Measurements from ENCODE around the gene NOP53. TPM values are rescaled to one million over a fixed set of nuclear protein-coding genes. Genes with fewer than 3 reads are reported as not detected.
"Not testable (repeated sequence)": the region's sequence is repeated elsewhere in the genome, so short reads cannot be mapped to it uniquely, and the experiment has no call there.

The NOP53 gene
- total and polyA plus RNA-seq, 2 of the 8 experiments (the other 6 are each of a cell fraction or from before 2014, with no cell fraction given), result 107 to 245 TPM

DNA sequence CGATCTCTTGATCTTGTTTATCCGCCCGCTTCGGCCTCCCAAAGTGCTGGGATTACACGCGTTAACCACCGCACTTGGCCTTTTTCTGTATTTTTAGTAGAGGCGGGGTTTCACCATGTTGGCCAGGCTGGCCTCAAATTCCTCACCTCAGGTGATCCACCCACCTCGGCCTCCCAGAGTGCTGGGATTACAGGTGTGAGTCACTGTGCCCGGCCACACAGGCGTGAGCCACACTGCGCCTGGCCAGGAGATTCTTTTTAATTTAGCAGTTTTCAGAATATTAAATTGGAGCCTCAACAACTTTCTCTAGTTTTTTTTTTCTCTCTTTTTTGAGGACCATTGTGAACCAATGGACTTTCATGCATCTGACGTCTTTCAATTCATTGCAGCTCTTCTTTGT lies 44.5 kb downstream of the NOP53 start:
- Histone ChIP-seq H3K36me3 (ENCODE audit: control insufficient read depth in 2 of 4, insufficient read depth in 4 of 4, low read length in 3 of 4) (peaks cover 6 to 11% (median 7%) of the 10 kb centered on the region in 4 experiments; a peak in 6 of 8 replicates), H3K4me3 (ENCODE audit: extremely low read depth in 1 of 4, insufficient read depth in 2 of 4, low read depth in 3 of 4, low read length in 4 of 4) (peak overlapping the region in 3 of 4 experiments; percentile 1 to 22 (median 4); a peak in 3 of 8 replicates), H3K4me2 (ENCODE audit: insufficient read depth in 1 of 2, low read depth in 2 of 2, low read length in 2 of 2) (peak overlapping the region in 1 of 2 experiments; percentile 54; a peak in 1 of 4 replicates)
- H3K79me2 ChIP-seq (ENCODE audit: control insufficient read depth in 1 of 2, insufficient read depth in 2 of 2, low read length in 2 of 2); H3K14ac ChIP-seq (ENCODE audit: insufficient read length); H3K4ac ChIP-seq (replicated peaks; ENCODE audit: insufficient read length, low read depth, low read length); H4K5ac ChIP-seq (ENCODE audit: insufficient read length, low read depth, low read length); H3K56ac ChIP-seq (replicated peaks; ENCODE audit: insufficient read length, low read depth, low read length); H3K4me1 ChIP-seq (replicated peaks in 1 of 4; ENCODE audit: control insufficient read depth in 3 of 4, insufficient read depth in 4 of 4, low read length in 3 of 4); H3K23me2 ChIP-seq (ENCODE audit: low read depth, low read length); H2BK5ac ChIP-seq (ENCODE audit: low read depth, low read length); H4K91ac ChIP-seq (replicated peaks; ENCODE audit: insufficient read length, low read length); H2BK20ac ChIP-seq (ENCODE audit: low read length); DNase-seq (ENCODE audit: low read depth in 1 of 2, low spot score in 2 of 2); H3K23ac ChIP-seq (ENCODE audit: insufficient read length); H3K27me3 ChIP-seq (replicated peaks in 1 of 4; ENCODE audit: control insufficient read depth in 3 of 4, extremely low read depth in 1 of 4, insufficient read depth in 3 of 4, low read length in 3 of 4); H3K9me3 ChIP-seq (ENCODE audit: insufficient read depth in 2 of 2, low read depth in 1 of 2, low read length in 1 of 2); H4K8ac ChIP-seq (ENCODE audit: extremely low read depth, insufficient read depth, low read length); H3K9ac ChIP-seq (replicated peaks in 1 of 4; ENCODE audit: extremely low read depth in 1 of 4, low read depth in 3 of 4, low read length in 3 of 4); H2BK120ac ChIP-seq (replicated peaks; ENCODE audit: low read depth, low read length); H2AK5ac ChIP-seq (ENCODE audit: low read depth, low read length); H3K18ac ChIP-seq (ENCODE audit: extremely low read depth, low read length); H2BK12ac ChIP-seq (ENCODE audit: low read depth, low read length); H4K20me1 ChIP-seq (replicated peaks in 1 of 2; ENCODE audit: control insufficient read depth in 1 of 2, insufficient read depth in 2 of 2, low read length in 2 of 2); H2AFZ ChIP-seq (ENCODE audit: low read length); FAIRE-seq; H3K79me1 ChIP-seq (ENCODE audit: low read depth, low read length); H3K27ac ChIP-seq (ENCODE audit: low read depth, low read length); H2BK15ac ChIP-seq (ENCODE audit: low read length): not testable (repeated sequence)
- ChIA-PET CTCF (ENCODE audit: partially characterized antibody) (interaction anchor here (0.6 to 7.7 kb wide), 19 partner anchors 10 to 455 kb away, joined by 3 to 150 read pairs (median 5); partner anchors contain the start of gene EHD2), POLR2A (ENCODE audit: partially characterized antibody) (interaction anchor here (1.0 to 5.1 kb wide), 7 partner anchors 8 to 60 kb away, joined by 4 to 27 read pairs (median 5); partner anchors contain the start of gene SELENOW)
- 69% methylated on average over 13 of the region's 13 CpGs; no CpG with 5 or more reads in 1 of the 2 experiments for WGBS, 2 experiments (ENCODE audit: extremely low coverage in 1 of 2, insufficient coverage in 1 of 2, insufficient read length in 1 of 2, insufficient replicate concordance in 2 of 2, low coverage in 1 of 2, low lambda C conversion rate in 2 of 2, missing lambda C conversion rate in 1 of 2)
